HCT116 (cell line): ENCODE measurements around the gene PRPSAP1. TPM values are rescaled to one million over a fixed set of nuclear protein-coding genes. Genes with fewer than 3 reads are reported as not detected.

Source experiments
- ATAC-seq: fragments of 200-7000 bp; cut with Tn5 transposase; 2 replicates; pipeline ENCODE4 v1.9.1; 2020; ENCODE audit warnings: mild to moderate bottlenecking, moderate library complexity
- BruUV-seq: library from RNA; stranded (reverse); fragments of 400-500 nt; replicated peaks from 2 replicates; lab custom pipeline; 2021; lab: Mats Ljungman, UMichigan
- CTCF ChIA-PET: fragments of 300-600 bp; sonication (Branson Sonifier 250); formaldehyde crosslinking; loops from one replicate; lab custom pipeline; 2021; ENCODE audit warnings: antibody characterized with exemption; lab: Charles Lee
- POLR2A ChIA-PET: fragments of 300-600, 350-600 bp; sonication (Branson Sonifier 250); formaldehyde crosslinking; loops from one replicate; lab custom pipeline; 2021; ENCODE audit warnings: antibody characterized with exemption; lab: Charles Lee
- RAD21 ChIA-PET, 2 experiments: fragments of 300-600 bp; sonication (Branson Sonifier 250); formaldehyde crosslinking; loops; one replicate each; lab custom pipeline; 2023; ENCODE audit warnings: low total read pairs in 2 of 2; ENCODE audit not compliant: uncharacterized antibody in 2 of 2, unreplicated experiment in 2 of 2, low non-redundant PET in 1 of 2; lab: Charles Lee
- DNase-seq: peaks from one replicate; pipeline ENCODE4 v3.0.0-alpha.2; 2010; ENCODE audit warnings: low read depth, low spot score
- H2AFZ ChIP-seq: fragments of 200-600 bp; shearing (Covaris generic), sonication (generic); 2 replicates; pipeline ENCODE4 v1.6.1; 2017; ENCODE audit warnings: low read depth, mixed run types, mixed read lengths, antibody characterized with exemption, low read length; ENCODE audit not compliant: poor library complexity, severe bottlenecking
- H3K27ac ChIP-seq: 2 replicates; pipeline ENCODE4 v1.5.1; 2012; ENCODE audit warnings: low read depth, low read length
- H3K27me3 ChIP-seq: fragments of 200-600 bp; sonication (generic); 2 replicates; pipeline ENCODE4 v1.6.1; 2016; ENCODE audit warnings: mixed run types, low read length, mixed read lengths; ENCODE audit not compliant: insufficient read depth
- H3K36me3 ChIP-seq, 2 experiments: fragments of 200-500 bp in 1 of 2; fragments of 200-600 bp in 1 of 2; sonication (Bioruptor generic) in 1 of 2; sonication (generic) in 1 of 2; 2 replicates each; pipeline versions ENCODE4 v1.5.1 to v1.6.1; 2014 to 2016; ENCODE audit warnings: low read length in 2 of 2, inconsistent platforms in 1 of 2, mixed read lengths in 1 of 2, mixed run types in 1 of 2; ENCODE audit not compliant: insufficient read depth in 2 of 2, control insufficient read depth in 1 of 2
- H3K4me1 ChIP-seq, 2 experiments: fragments of 200-600 bp in 1 of 2; sonication (generic) in 1 of 2; 2 replicates each; pipeline versions ENCODE4 v1.5.1 to v1.6.1; 2012 to 2017; ENCODE audit warnings: low read length in 2 of 2, inconsistent platforms in 1 of 2, mild to moderate bottlenecking in 1 of 2, mixed read lengths in 1 of 2, mixed run types in 1 of 2, moderate library complexity in 1 of 2; ENCODE audit not compliant: insufficient read depth in 2 of 2, control insufficient read depth in 1 of 2
- H3K4me2 ChIP-seq: fragments of 200-600 bp; sonication (generic); 2 replicates; pipeline ENCODE4 v1.6.1; 2017; ENCODE audit warnings: mixed run types, low read length, mixed read lengths
- H3K4me3 ChIP-seq, 2 experiments: fragments of 200-600 bp in 1 of 2; sonication (generic) in 1 of 2; replicated peaks in 1 of 2; 2 replicates each; pipeline ENCODE4 v1.5.1; 2011 to 2016; ENCODE audit warnings: low read length in 2 of 2, control low read depth in 1 of 2, low read depth in 1 of 2, mild to moderate bottlenecking in 1 of 2, mixed read lengths in 1 of 2, mixed run types in 1 of 2
- H3K79me2 ChIP-seq: fragments of 200-600 bp; sonication (generic); 2 replicates; pipeline ENCODE4 v1.6.1; 2017; ENCODE audit warnings: mild to moderate bottlenecking, mixed run types, low read length, moderate library complexity, mixed read lengths; ENCODE audit not compliant: insufficient read depth
- H3K9ac ChIP-seq: fragments of 200-600 bp; sonication (generic); 2 replicates; pipeline ENCODE4 v1.6.1; 2016; ENCODE audit warnings: low read length, mixed read lengths
- H3K9me2 ChIP-seq: fragments of 200-600 bp; sonication (generic), shearing (Covaris generic); 2 replicates; pipeline ENCODE4 v1.6.1; 2017; ENCODE audit warnings: mixed run types, mild to moderate bottlenecking, moderate library complexity; ENCODE audit not compliant: insufficient read depth
- H3K9me3 ChIP-seq, 2 experiments: fragments of 200-500 bp in 1 of 2; fragments of 200-600 bp in 1 of 2; sonication (Bioruptor generic) in 1 of 2; sonication (generic) in 1 of 2; 2 replicates each; pipeline ENCODE4 v1.6.1; 2014 to 2017; ENCODE audit warnings: low read length in 2 of 2, mixed read lengths in 2 of 2, inconsistent platforms in 1 of 2, low read depth in 1 of 2, mild to moderate bottlenecking in 1 of 2, mixed run types in 1 of 2, moderate library complexity in 1 of 2; ENCODE audit not compliant: control insufficient read depth in 1 of 2, insufficient read depth in 1 of 2
- H4K20me1 ChIP-seq: fragments of 200-600 bp; sonication (generic), shearing (Covaris generic); 2 replicates; pipeline ENCODE4 v1.6.1; 2017; ENCODE audit warnings: mixed run types, mild to moderate bottlenecking, moderate library complexity; ENCODE audit not compliant: insufficient read depth
- CEBPB ChIP-seq: IDR thresholded peaks from 2 replicates; pipeline ENCODE4 v1.6.1; 2012; ENCODE audit warnings: low read depth
- EZH2 ChIP-seq: fragments of 200-600 bp; sonication (generic); IDR thresholded peaks from 2 replicates; pipeline ENCODE4 v1.6.1; 2017; ENCODE audit warnings: antibody characterized with exemption, mixed run types
- FOSL1 ChIP-seq: IDR thresholded peaks from 2 replicates; pipeline ENCODE4 v1.6.1; 2012; ENCODE audit warnings: low read depth
- SP1 ChIP-seq: IDR thresholded peaks from 2 replicates; pipeline ENCODE4 v1.6.1; 2012; ENCODE audit warnings: low read depth
- TCF7L2 ChIP-seq: IDR thresholded peaks from 2 replicates; pipeline ENCODE4 v1.7.0; 2011; ENCODE audit warnings: borderline replicate concordance, inconsistent platforms; ENCODE audit not compliant: insufficient read depth, insufficient read length; ENCODE audit errors: extremely low read depth
- YY1 ChIP-seq: IDR thresholded peaks from 2 replicates; pipeline ENCODE4 v1.6.1; 2011; ENCODE audit warnings: low read length, low read depth, moderate library complexity, mild to moderate bottlenecking; ENCODE audit not compliant: insufficient replicate concordance; ENCODE audit errors: extremely low read depth
- ZFX ChIP-seq: fragments of 450-650 bp; IDR thresholded peaks from 2 replicates; pipeline ENCODE4 v1.6.1; 2017
- intact Hi-C: fragments of 100-400 bp; cut with micrococcal nuclease; formaldehyde crosslinking; loops from 2 replicates; pipeline ENCODE4 v1.10.0; 2022
- total RNA-seq: library from RNA; stranded (reverse); gene quantifications from one replicate; pipeline ENCODE4 v1.2.1, GENCODE V29; 2021; ENCODE audit not compliant: unreplicated experiment
- TF ChIP-seq, protein P1 (sequence below), 3 experiments: fragments of 200-600 bp in 1 of 3; sonication (generic) in 1 of 3; IDR thresholded peaks in 2 of 3; conservative IDR thresholded peaks in 1 of 3; 2 replicates each; pipeline ENCODE4 v1.5.1; 2012 to 2017; ENCODE audit warnings: low read depth in 2 of 3, low read length in 2 of 3, antibody characterized with exemption in 1 of 3, borderline replicate concordance in 1 of 3, control low read depth in 1 of 3, mild to moderate bottlenecking in 1 of 3, mixed read lengths in 1 of 3, mixed run types in 1 of 3, moderate library complexity in 1 of 3; ENCODE audit not compliant: insufficient read depth in 1 of 3

The PRPSAP1 gene
- total RNA-seq, 1 experiment from 2014 or later = 81.4 TPM

DNA sequence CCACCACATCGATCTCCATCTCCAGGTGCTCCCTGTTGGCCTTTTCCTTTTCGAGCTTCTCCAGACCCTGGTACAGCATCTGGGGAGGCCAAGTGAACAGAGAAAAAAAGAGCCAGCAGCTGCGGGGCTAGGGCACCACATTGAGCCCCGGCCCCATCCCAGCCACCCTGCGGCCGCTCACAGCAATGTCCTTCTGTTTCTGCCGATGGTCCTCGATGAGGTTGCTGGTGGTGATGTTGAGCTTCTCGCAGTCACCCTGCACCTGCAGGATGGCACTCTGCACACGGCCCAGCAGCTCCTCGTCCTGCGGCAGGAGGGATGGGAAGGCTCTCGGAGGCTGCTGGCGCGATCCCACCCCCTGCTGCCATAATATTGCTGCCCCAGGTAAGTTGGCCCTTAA is 73.1 kb downstream of the PRPSAP1 start:
- H3K9ac ChIP-seq = no peak overlapping the region
- RAD21 ChIA-PET = interaction anchor here (1.4 to 1.8 kb wide), 2 partner anchors 159 kb away, joined by 7 to 8 read pairs; no protein-coding TSS in a partner anchor
- no TSS peak for BruUV-seq
- DNase-seq = no peak
- no peak overlapping the region for H3K4me3 ChIP-seq
- H2AFZ ChIP-seq = no peak overlapping the region
- intact Hi-C loops = no loop called here
- no peaks in the 10 kb centered on the region for H3K9me2 ChIP-seq
- POLR2A ChIA-PET = no interaction called here
- H4K20me1 ChIP-seq = no peaks in the 10 kb centered on the region
- no peak overlapping the region for H3K4me2 ChIP-seq
- no peaks in the 10 kb centered on the region for H3K27me3 ChIP-seq
- TF ChIP-seq EZH2 (no peak), FOSL1 (no peak), TCF7L2 (no peak), YY1 (no peak), SP1 (no peak), ZFX (no peak), CEBPB (no peak)
- TF ChIP-seq, protein P1, sequence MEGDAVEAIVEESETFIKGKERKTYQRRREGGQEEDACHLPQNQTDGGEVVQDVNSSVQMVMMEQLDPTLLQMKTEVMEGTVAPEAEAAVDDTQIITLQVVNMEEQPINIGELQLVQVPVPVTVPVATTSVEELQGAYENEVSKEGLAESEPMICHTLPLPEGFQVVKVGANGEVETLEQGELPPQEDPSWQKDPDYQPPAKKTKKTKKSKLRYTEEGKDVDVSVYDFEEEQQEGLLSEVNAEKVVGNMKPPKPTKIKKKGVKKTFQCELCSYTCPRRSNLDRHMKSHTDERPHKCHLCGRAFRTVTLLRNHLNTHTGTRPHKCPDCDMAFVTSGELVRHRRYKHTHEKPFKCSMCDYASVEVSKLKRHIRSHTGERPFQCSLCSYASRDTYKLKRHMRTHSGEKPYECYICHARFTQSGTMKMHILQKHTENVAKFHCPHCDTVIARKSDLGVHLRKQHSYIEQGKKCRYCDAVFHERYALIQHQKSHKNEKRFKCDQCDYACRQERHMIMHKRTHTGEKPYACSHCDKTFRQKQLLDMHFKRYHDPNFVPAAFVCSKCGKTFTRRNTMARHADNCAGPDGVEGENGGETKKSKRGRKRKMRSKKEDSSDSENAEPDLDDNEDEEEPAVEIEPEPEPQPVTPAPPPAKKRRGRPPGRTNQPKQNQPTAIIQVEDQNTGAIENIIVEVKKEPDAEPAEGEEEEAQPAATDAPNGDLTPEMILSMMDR (IDR thresholded peaks at IDR 0.05 in 2 of 3, conservative IDR thresholded peaks at IDR 0.05 in 1 of 3; ENCODE audit: borderline replicate concordance in 1 of 3, insufficient read depth in 1 of 3, low read depth in 2 of 3, low read length in 2 of 3) = no peak
- no peak overlapping the region for H3K27ac ChIP-seq
- peaks cover 0 to 15% of the 10 kb centered on the region in 2 experiments; a peak in 2 of 4 replicates for H3K4me1 ChIP-seq
- H3K79me2 ChIP-seq = no peaks in the 10 kb centered on the region
- ATAC-seq = no peak
- no peaks in the 10 kb centered on the region for H3K36me3 ChIP-seq
- no peaks in the 10 kb centered on the region for H3K9me3 ChIP-seq
- CTCF ChIA-PET = interaction anchor here (0.7 to 5.1 kb wide), 7 partner anchors 8 to 281 kb away, joined by 3 to 132 read pairs (median 8); partner anchors contain the start of genes CDK3 and UBALD2
